Activated CD4-positive, CD25-positive, alpha-beta regulatory T cell treated with anti-CD3 and anti-CD28 coated beads, Interleukin-2, amount 50 U/mL, for 72 hours (primary cell): ENCODE results near the gene GNAQ.
"Not testable (repeated sequence)": the region's sequence is repeated elsewhere in the genome, so short reads cannot be mapped to it uniquely, and the experiment has no call there.

ENCODE experiments used
- DNase-seq: peaks from one replicate; pipeline ENCODE4 v3.0.0; 2021

The GNAQ gene

GRCh38 chr9:77764894-77765780 lies 266.5 kb downstream of the GNAQ start:
- DNase-seq = no peak

DNA sequence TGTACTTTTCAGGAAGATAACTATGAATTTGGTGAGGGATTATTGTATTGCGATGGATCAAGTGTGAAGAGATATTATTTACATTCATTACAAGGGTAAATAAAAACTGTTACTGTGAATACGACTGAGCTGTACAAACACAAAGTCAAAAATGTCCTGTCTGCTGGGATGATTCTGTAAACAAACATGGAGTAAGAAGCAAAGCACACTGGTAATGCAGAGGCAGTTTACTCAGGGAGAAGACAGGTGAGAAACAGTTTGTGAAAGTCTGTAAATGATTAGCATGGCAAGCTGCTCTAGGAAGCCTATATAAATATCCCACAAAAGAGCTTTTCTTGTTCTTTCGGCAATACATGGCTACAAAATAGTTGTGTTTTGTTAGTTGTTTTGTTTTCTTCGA lies 268.0 kb downstream of the GNAQ start:
- DNase-seq = no peak

GRCh38 chr9:77760919-77761318 lies 270.7 kb downstream of the GNAQ start:
- not testable (repeated sequence) for DNase-seq

GRCh38 chr9:77759391-77759790 lies 272.2 kb downstream of the GNAQ start:
- no peak for DNase-seq

DNA sequence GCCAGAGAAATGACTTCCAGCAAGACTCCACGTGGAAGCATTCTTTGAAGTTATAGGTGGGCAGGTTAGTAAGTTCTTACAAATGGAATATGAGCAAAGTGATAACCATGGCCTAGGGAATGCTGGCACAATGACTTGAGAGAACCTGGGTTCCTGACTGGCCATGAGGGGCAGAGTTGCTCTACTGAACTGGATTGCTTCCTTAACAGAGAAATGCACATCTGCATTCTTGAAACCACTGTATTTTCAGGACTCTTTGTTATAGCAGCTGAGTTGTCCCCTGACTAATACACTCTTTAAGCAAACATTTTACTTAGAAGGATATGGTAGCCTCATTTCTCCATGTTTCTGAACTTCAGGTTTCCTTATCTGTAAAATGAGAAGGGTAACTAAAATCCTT lies 275.2 kb downstream of the GNAQ start:
- no peak for DNase-seq

- no peak for DNase-seq
These were observed 278.4 kb downstream of the GNAQ start for GRCh38 chr9:77753180-77753579.

- DNase-seq = no peak
These were observed 279.1 kb downstream of the GNAQ start for GRCh38 chr9:77752554-77752953.

DNA sequence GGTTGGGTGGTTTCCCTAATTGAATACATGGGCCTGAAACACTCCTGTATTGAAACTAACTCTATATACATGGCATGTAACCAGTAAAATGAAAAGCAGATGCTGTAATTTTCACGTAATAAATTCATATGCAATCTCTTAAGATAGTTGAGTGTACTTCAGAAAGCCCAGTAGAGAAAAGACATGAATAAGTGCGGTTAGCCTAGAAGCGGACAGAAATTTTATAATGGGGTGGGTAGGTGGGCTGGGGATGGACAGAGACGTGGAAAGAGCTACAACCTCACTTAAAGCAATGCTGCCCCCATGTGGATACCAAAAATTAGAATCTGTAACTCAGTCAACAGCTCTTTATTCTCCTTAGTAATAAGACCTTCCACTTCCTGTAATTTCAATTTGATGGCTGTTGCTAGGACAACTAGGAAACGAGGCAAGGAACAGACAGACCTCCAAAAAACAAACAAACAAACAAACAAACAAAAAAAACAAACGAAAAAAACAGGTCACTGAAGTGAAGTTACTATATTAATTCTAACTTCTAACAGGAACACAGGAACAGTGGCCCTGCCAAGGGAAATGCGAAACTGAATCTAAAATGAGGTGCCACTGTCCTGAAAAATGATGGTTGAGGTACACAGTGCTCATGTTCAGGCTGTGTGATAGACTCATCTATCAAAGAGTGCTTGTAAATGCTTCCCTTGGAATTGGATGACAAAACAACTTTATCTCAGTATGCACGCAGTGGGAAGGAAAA lies 280.1 kb downstream of the GNAQ start:
- DNase-seq = no peak

- DNase-seq = no peak
These were observed 280.6 kb downstream of the GNAQ start for GRCh38 chr9:77750981-77751340.

GRCh38 chr9:77750284-77750683 lies 281.3 kb downstream of the GNAQ start:
- no peak for DNase-seq

DNA sequence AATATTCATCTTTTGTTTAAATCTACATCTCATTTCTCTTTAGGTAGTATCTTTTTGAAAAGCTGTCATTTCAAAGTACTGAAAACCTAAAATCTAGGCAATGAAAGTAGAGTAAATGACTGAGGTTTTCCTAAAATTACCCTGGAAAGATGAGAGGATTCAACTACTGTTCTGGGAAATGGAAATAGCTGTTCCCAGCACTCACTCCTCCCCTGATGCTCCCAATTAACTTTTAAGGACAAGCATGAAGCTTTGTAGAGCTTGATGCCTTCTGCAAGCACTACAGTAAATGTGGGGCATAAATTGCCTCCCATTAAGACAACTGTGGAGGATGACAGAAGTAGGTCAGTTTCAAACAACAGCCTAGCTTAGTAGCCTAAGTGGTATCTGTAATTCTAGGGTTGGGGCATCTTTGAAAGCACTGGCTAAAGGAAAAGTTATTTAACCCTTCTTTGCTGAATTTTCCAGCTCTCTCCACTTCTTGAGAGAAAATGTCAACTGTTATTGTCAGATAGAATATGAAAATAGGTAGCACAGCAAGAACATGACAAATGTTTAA lies 283.3 kb downstream of the GNAQ start:
- no peak for DNase-seq

- DNase-seq = no peak
These were observed 284.4 kb downstream of the GNAQ start for GRCh38 chr9:77747163-77747562.

DNA sequence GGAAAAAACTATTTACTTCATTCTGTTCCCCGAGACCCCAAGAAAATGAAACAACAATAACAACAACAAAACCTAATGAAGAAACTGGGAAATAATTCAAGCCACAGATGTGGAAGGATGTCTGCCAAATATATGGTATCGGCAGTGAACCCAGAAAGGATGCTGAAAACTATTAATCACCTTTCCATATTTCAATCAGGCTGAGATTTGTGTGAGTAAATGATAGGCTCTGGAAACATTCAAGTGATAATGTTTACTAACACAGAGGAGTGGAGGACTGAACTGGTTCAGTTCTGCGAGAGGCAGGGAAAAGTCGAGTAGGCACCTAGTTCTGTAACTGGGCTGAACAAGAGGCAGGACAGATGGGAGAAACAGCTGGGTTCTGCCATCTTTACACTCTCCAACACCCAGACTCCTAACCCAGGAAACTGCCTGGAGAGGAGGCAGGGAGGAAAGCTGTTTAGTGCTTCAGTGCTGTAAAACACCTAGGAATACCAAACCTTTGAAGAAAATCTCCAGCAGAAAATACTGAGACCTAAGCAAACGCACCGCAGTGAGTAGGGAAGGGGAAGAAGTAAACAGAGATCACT lies 286.7 kb downstream of the GNAQ start:
- no peak for DNase-seq

DNA sequence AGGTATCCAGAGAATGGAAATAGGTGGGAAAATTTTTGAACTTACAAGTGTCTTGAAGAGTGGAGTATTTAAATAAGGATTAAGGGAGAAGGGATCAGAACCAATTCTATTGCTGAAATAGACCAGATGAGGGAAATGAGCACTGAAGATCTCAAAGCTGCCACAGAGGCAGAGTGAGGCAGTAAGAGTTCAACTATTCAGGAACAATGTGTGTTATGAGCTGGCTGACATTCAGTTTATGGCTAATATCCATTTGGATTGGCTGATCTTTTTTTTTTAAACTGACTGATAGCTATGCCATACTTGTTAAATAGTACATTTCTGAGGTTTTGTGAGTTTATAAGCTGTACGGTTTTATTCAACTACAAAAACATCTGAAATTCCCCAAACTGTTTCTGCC lies 288.2 kb downstream of the GNAQ start:
- no peak for DNase-seq

- DNase-seq = no peak
These were observed 292.7 kb downstream of the GNAQ start for GRCh38 chr9:77738932-77739331.

DNA sequence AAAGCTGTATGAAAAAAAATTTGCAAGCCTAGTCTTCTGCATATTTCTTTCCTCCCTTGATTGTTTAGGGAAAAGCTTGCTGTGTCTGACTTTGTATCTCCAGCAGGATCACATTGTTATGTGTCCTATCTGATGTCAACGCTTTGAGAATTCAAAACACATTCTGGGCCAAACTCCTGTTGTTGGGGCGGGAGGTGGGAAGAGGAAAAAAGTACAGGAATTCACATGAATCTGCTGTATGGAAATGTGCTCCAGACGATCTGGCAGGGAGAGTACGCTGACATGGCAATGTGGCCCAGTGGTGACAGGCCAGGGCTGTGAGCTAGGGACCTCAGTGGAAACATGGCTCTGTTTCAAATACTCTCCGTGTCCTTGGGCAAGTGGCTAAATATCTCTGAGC lies 296.1 kb downstream of the GNAQ start:
- no peak for DNase-seq

GRCh38 chr9:77731930-77732329 lies 299.7 kb downstream of the GNAQ start:
- no peak for DNase-seq

DNA sequence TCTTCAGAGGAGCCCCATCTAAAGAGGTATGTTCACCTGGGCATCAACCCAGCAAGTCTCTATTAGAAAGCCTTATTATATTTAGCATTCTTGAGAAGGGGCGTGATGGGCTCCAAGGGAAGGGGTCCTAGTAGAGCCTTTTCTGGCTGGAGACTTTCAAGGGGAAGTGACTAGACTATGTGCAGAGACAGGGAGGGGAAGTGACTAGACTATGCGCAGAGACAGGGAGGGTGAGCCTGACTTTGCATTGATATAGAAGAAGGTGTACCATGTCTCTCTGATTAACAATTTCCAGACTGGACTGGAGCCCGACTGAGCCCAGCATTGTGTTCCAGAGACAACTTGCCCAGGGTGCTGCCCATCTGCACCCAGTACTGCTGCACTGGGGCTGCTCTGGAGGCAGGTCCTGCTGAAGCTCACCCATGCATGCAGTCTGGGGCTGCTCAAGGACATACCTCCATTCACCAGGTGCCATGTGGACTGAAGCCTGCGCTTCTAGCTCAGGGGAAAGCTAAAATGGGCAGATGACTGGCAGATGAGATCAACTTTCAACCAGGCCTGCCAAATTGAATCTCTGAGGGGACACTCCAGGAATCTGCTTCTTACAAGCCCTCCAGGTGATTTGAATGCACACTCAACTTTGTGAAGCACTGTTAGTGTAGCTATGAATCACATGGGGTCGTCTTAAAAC lies 300.5 kb downstream of the GNAQ start:
- DNase-seq = no peak

- DNase-seq = no peak
These were observed 302.4 kb downstream of the GNAQ start for GRCh38 chr9:77729177-77729576.

- no peak for DNase-seq
These were observed 304.8 kb downstream of the GNAQ start for GRCh38 chr9:77726814-77727213.

DNA sequence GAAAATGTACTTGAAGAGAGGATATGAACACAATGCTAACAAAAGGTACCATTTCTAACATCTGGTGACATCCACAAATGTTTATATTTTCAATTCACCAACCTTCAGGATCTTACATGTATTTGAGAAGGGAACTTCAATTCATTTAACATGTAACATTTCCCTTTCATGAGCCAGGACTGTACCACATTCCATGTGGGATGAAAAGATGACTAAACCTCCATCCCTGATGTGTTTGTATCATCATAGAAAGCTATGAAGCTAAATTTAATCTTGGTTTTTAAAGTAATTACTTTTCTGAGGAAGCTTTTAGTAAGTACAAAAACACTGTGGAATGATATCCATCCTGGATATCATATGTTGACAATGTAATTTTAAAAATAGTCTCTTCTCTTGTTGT lies 305.3 kb downstream of the GNAQ start:
- DNase-seq = no peak

- DNase-seq = no peak
These were observed 305.8 kb downstream of the GNAQ start for GRCh38 chr9:77725820-77726219.
